GM10847 (cell line): ENCODE data around the gene TMEM204.

Experiments used
- POLR2A ChIP-seq: IDR thresholded peaks from 2 replicates; pipeline ENCODE4 v1.6.1; 2011; ENCODE audit not compliant: insufficient read length; ENCODE audit errors: extremely low read depth

The TMEM204 gene

DNA sequence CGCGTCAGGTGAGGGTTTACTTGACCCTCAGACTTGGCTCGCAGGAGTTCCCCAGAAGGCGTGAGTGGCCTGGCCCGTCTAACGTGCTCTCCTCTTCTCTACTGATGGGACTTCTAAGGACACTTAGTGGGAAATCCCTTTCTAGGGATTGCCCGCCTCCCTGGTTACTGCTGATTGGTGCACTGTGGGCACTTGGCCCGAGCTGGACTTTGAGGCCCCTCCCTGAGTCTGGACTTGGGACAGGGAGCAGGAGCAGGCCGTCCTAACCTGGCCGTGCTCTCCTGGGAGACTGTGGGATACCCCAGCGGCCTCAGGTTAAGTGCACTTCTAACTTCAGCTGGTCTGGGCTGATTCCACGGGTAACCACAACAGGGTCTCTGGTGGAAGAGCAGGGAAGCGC, 63.7 kb downstream of the TMEM204 start:
- TF ChIP-seq POLR2A = no peak

DNA sequence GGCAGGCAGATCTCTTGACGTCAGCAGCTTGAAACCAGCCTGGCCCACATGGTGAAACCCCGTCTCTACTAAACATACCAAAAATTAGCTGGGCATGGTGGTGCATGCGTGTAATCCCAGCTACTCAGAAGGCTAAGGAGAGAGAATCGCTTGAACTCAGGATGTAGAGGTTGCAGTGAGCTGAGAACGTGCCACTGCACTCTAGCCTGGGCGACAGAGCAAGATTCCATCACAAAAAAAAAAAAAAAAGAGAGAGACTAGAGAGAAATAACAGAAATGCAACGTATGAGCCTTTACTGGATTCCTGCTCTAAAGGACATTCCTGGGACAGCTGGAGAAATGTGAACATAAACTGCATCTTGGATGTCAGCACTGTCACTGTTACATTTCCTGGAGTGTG, 67.6 kb downstream of the TMEM204 start:
- TF ChIP-seq POLR2A = no peak

DNA sequence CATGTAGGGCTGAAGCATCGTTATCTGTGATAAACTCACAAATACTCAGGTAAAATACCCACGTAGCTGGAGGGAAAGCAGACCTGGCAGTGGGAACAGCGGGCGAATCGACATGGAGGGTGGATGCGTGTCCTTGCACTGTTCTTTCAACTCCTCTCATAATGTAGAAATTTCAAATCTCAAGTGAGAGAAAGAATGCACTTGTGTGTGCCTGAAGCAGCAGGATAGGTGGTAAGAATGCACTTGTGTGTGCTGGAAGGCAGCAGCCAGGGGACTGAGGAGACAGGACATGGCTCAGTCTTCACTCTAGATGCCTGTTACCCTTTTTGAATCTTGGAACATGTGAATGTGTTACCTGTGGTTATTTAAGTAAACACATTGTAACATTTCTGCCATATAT, 68.0 kb downstream of the TMEM204 start:
- no peak for TF ChIP-seq POLR2A

- no peak for TF ChIP-seq POLR2A
Measured at GRCh38 chr16:1602285-1602684, 68.8 kb downstream of the TMEM204 start.
